Fibroblast of peridontal ligament (primary cell): Measurements from ENCODE around the gene IFI27L2.

Experiments
- DNase-seq: peaks from one replicate; pipeline ENCODE4 v3.0.0-alpha.2; 2010; ENCODE audit errors: extremely low read depth

IFI27L2 gene

GRCh38 chr14:94123296-94123695 is 6.1 kb downstream of the IFI27L2 start:
- no peak for DNase-seq

GRCh38 chr14:94122438-94122837 is 7.0 kb downstream of the IFI27L2 start:
- DNase-seq, result no peak

- no peak for DNase-seq
Observed at GRCh38 chr14:94121485-94121884, 7.9 kb downstream of the IFI27L2 start.

- peak; percentile 80 for DNase-seq
Observed at GRCh38 chr14:94120667-94121340, 8.6 kb downstream of the IFI27L2 start.

GRCh38 chr14:94119071-94119470 is 10.3 kb downstream of the IFI27L2 start:
- DNase-seq, result no peak

- no peak for DNase-seq
Observed at GRCh38 chr14:94117856-94118255, 11.5 kb downstream of the IFI27L2 start.

GRCh38 chr14:94116701-94117100 is 12.7 kb downstream of the IFI27L2 start:
- DNase-seq, result no peak

- DNase-seq, result no peak
Observed at GRCh38 chr14:94115631-94116030, 13.8 kb downstream of the IFI27L2 start.

GRCh38 chr14:94115058-94115591 is 14.3 kb downstream of the IFI27L2 start:
- DNase-seq, result no peak

- DNase-seq, result no peak
Observed at GRCh38 chr14:94114589-94115057, 14.8 kb downstream of the IFI27L2 start.

GRCh38 chr14:94113908-94114588 is 15.4 kb downstream of the IFI27L2 start:
- DNase-seq, result peak; percentile 41

- DNase-seq, result no peak
Observed at GRCh38 chr14:94113490-94113889, 15.9 kb downstream of the IFI27L2 start.

GRCh38 chr14:94113073-94113472 is 16.3 kb downstream of the IFI27L2 start:
- DNase-seq, result no peak

GRCh38 chr14:94112513-94113063 is 16.8 kb downstream of the IFI27L2 start:
- no peak for DNase-seq

- DNase-seq, result no peak
Observed at GRCh38 chr14:94111276-94112095, 17.9 kb downstream of the IFI27L2 start.

- peak; percentile 62 for DNase-seq
Observed at GRCh38 chr14:94110552-94111181, 18.7 kb downstream of the IFI27L2 start, which contains the start of gene IFI27. IFI27 (plus strand) TSS chr14:94110736.

- no peak for DNase-seq
Observed at GRCh38 chr14:94109915-94110250, 19.5 kb downstream of the IFI27L2 start.

- no peak for DNase-seq
Observed at GRCh38 chr14:94104731-94105130, 24.7 kb downstream of the IFI27L2 start.

- no peak for DNase-seq
Observed at GRCh38 chr14:94103554-94104150, 25.8 kb downstream of the IFI27L2 start.

- no peak for DNase-seq
Observed at GRCh38 chr14:94102768-94103482, 26.5 kb downstream of the IFI27L2 start.
